ENCODE measurements around the gene HECA. TPM values are rescaled to one million over a fixed set of nuclear protein-coding genes. Genes with fewer than 3 reads are reported as not detected.
"Not testable (repeated sequence)": the region's sequence is repeated elsewhere in the genome, so short reads cannot be mapped to it uniquely, and the experiment has no call there.

HECA gene
- total RNA-seq, 1 experiment from 2014 or later, result 14.3 TPM

DNA sequence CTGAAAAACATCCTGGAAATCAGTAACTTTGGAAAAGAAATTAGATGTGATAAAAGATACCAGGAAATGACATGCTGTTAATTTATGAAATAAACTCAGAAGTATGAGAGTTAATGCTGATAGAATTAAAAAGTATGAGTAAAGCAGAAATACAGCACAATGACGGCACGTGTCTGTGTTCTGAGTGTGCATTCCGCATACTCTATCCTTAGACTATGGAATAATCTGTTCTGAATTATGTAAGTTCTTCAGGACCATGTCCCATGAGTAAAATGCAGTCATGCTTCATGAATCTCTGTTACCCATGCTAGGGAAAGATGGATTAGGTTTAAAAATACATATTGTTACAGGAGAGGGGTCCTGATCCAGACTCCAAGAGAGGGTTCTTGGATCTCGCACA, 21.7 kb downstream of the HECA start:
- no TSS peak for BruUV-seq (replicated peaks)
- H3K27me3 ChIP-seq (replicated peaks; ENCODE audit: insufficient read depth, low read depth, low read length, poor library complexity), result no peaks in the 10 kb centered on the region
- no peaks in the 10 kb centered on the region for H3K36me3 ChIP-seq (ENCODE audit: insufficient read depth, low read length, poor library complexity, severe bottlenecking)
- TF ChIP-seq, protein P1, sequence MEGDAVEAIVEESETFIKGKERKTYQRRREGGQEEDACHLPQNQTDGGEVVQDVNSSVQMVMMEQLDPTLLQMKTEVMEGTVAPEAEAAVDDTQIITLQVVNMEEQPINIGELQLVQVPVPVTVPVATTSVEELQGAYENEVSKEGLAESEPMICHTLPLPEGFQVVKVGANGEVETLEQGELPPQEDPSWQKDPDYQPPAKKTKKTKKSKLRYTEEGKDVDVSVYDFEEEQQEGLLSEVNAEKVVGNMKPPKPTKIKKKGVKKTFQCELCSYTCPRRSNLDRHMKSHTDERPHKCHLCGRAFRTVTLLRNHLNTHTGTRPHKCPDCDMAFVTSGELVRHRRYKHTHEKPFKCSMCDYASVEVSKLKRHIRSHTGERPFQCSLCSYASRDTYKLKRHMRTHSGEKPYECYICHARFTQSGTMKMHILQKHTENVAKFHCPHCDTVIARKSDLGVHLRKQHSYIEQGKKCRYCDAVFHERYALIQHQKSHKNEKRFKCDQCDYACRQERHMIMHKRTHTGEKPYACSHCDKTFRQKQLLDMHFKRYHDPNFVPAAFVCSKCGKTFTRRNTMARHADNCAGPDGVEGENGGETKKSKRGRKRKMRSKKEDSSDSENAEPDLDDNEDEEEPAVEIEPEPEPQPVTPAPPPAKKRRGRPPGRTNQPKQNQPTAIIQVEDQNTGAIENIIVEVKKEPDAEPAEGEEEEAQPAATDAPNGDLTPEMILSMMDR (conservative IDR thresholded peaks at IDR 0.05; ENCODE audit: low read depth, low read length), result no peak
- no peak for TF ChIP-seq EZH2 (IDR thresholded peaks at IDR 0.05; ENCODE audit: borderline replicate concordance, low read depth, low read length, poor library complexity, severe bottlenecking)
- H3K4me3 ChIP-seq (ENCODE audit: low read depth, low read length, poor library complexity, severe bottlenecking), result no peak overlapping the region
- peaks cover 5% of the 10 kb centered on the region for H3K4me1 ChIP-seq (ENCODE audit: insufficient read depth, low read length, poor library complexity, severe bottlenecking)
- ChIA-PET POLR2A (ENCODE audit: low non-redundant PET) (no interaction called here), CTCF (no interaction called here)
- no peak overlapping the region for H3K27ac ChIP-seq (ENCODE audit: low read depth, low read length, poor library complexity, severe bottlenecking)
- DNase-seq (ENCODE audit: low spot score), result no peak
- intact Hi-C loops (cut with micrococcal nuclease; ENCODE audit: unreplicated experiment), result no loop called here
- H3K9me3 ChIP-seq (ENCODE audit: low read depth, low read length, poor library complexity, severe bottlenecking), result no peaks in the 10 kb centered on the region

DNA sequence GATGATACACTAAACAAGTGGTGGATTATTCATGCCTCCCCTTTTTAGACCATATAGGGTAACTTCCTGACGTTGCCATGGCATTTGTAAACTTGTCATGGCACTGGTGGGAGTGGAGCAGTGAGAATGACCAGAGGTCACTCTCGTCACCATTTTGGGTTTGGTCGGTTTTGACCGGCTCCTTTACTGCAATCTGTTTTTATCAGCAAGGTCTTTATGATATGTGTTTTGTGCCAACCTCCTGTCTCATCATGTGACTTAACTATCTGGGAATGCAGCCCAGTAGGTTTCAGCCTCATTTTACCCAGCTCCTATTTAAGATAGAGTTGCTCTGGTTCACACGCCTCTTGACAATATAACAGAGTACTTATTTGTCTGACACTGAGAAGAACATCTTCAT, 22.2 kb downstream of the HECA start:
- DNase-seq (ENCODE audit: low spot score); intact Hi-C loops (cut with micrococcal nuclease; ENCODE audit: unreplicated experiment); POLR2A ChIA-PET (ENCODE audit: low non-redundant PET); H3K4me1 ChIP-seq (ENCODE audit: insufficient read depth, low read length, poor library complexity, severe bottlenecking); H3K9me3 ChIP-seq (ENCODE audit: low read depth, low read length, poor library complexity, severe bottlenecking); CTCF ChIA-PET; BruUV-seq (replicated peaks); H3K4me3 ChIP-seq (ENCODE audit: low read depth, low read length, poor library complexity, severe bottlenecking); H3K27ac ChIP-seq (ENCODE audit: low read depth, low read length, poor library complexity, severe bottlenecking); H3K36me3 ChIP-seq (ENCODE audit: insufficient read depth, low read length, poor library complexity, severe bottlenecking); H3K27me3 ChIP-seq (replicated peaks; ENCODE audit: insufficient read depth, low read depth, low read length, poor library complexity): not testable (repeated sequence)

DNA sequence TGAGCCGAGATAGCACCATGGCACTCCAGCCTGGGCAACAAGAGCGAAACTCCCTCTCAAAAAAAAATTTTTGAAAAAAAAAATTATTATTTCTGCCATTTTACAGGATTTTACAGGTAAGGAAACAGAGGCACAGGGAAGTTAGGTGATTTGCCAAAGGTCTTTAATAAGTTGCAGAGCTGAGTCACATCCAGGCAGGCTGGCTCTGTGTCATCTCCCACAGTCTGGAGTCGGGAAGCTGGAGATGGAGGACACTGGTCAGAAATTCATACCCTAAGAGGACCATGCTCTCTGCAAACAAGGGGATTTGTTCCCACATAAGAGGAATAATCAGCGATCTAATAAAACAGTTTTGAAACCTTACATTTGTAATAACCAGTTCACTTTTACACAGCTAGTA, 24.1 kb downstream of the HECA start:
- H3K27ac ChIP-seq (ENCODE audit: low read depth, low read length, poor library complexity, severe bottlenecking), result no peak overlapping the region
- BruUV-seq (replicated peaks), result no TSS peak
- CTCF ChIA-PET, result no interaction called here
- POLR2A ChIA-PET (ENCODE audit: low non-redundant PET), result no interaction called here
- H3K9me3 ChIP-seq (ENCODE audit: low read depth, low read length, poor library complexity, severe bottlenecking), result no peaks in the 10 kb centered on the region
- H3K4me1 ChIP-seq (ENCODE audit: insufficient read depth, low read length, poor library complexity, severe bottlenecking), result no peaks in the 10 kb centered on the region
- no peak for DNase-seq (ENCODE audit: low spot score)
- intact Hi-C loops (cut with micrococcal nuclease; ENCODE audit: unreplicated experiment), result no loop called here
- TF ChIP-seq, protein P1 (conservative IDR thresholded peaks at IDR 0.05; ENCODE audit: low read depth, low read length), result no peak
- no peak for TF ChIP-seq EZH2 (IDR thresholded peaks at IDR 0.05; ENCODE audit: borderline replicate concordance, low read depth, low read length, poor library complexity, severe bottlenecking)
- no peak overlapping the region for H3K4me3 ChIP-seq (ENCODE audit: low read depth, low read length, poor library complexity, severe bottlenecking)
- H3K27me3 ChIP-seq (replicated peaks; ENCODE audit: insufficient read depth, low read depth, low read length, poor library complexity), result no peaks in the 10 kb centered on the region
- no peaks in the 10 kb centered on the region for H3K36me3 ChIP-seq (ENCODE audit: insufficient read depth, low read length, poor library complexity, severe bottlenecking)

DNA sequence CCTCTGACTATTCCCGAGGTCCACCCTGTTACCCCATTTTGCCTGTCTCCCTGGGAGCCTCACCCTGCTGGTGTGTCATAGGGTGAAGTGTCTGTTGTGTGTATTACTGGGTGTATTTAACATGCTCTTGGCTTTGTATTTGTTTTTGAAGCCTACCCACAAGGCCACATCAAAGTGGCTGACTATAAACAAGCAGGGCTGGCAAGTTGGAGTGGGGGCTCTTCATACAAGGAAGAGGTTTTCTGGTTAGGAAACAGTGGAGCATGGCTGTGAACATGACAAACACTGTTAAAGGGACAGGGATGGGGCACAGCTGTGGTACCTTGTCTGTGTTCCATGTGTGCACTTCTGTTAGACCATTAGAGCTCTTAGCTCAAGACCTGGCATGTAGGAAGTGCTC, 26.3 kb downstream of the HECA start:
- ChIA-PET POLR2A (ENCODE audit: low non-redundant PET) (no interaction called here), CTCF (no interaction called here)
- no peak for TF ChIP-seq EZH2 (IDR thresholded peaks at IDR 0.05; ENCODE audit: borderline replicate concordance, low read depth, low read length, poor library complexity, severe bottlenecking)
- TF ChIP-seq, protein P1 (conservative IDR thresholded peaks at IDR 0.05; ENCODE audit: low read depth, low read length), result no peak
- Histone ChIP-seq H3K9me3 (ENCODE audit: low read depth, low read length, poor library complexity, severe bottlenecking) (no peaks in the 10 kb centered on the region), H3K27ac (ENCODE audit: low read depth, low read length, poor library complexity, severe bottlenecking) (no peak overlapping the region), H3K36me3 (ENCODE audit: insufficient read depth, low read length, poor library complexity, severe bottlenecking) (no peaks in the 10 kb centered on the region), H3K4me1 (ENCODE audit: insufficient read depth, low read length, poor library complexity, severe bottlenecking) (no peaks in the 10 kb centered on the region), H3K4me3 (ENCODE audit: low read depth, low read length, poor library complexity, severe bottlenecking) (no peak overlapping the region), H3K27me3 (replicated peaks; ENCODE audit: insufficient read depth, low read depth, low read length, poor library complexity) (no peaks in the 10 kb centered on the region)
- no peak for DNase-seq (ENCODE audit: low spot score)
- intact Hi-C loops (cut with micrococcal nuclease; ENCODE audit: unreplicated experiment), result no loop called here
- BruUV-seq (replicated peaks), result no TSS peak

Data from A673 (cell line).